Measurements from ENCODE around the gene ESRRA.

GRCh38 chr11:64342869-64343745 is 37.8 kb downstream of the ESRRA start:
- TF ChIP-seq POLR2AphosphoS5 (IDR thresholded peaks at IDR 0.05; ENCODE audit: low read depth, low read length), result no peak
- TF ChIP-seq POLR2A (IDR thresholded peaks at IDR 0.05; ENCODE audit: low read depth, low read length), result no peak
- no peak for TF ChIP-seq TAF1 (IDR thresholded peaks at IDR 0.05; ENCODE audit: low read depth, low read length)
- TF ChIP-seq POU2F2 (IDR thresholded peaks at IDR 0.05; ENCODE audit: low read depth, low read length), result no peak
- no peak for TF ChIP-seq SPI1 (IDR thresholded peaks at IDR 0.05; ENCODE audit: low read depth, low read length)
- TF ChIP-seq PAX5 (IDR thresholded peaks at IDR 0.05; ENCODE audit: insufficient read depth, low read length, severe bottlenecking), result no peak
